Kidney (tissue), 14 donors: ENCODE results near the gene RGS3. TPM values are rescaled to one million over a fixed set of nuclear protein-coding genes. Genes with fewer than 3 reads are reported as not detected.
A peak's percentile ranks its signal among the peaks of the same experiment; 100 is the strongest.

Experiments
- DNase-seq, 5 donors: peaks; one replicate each; pipeline ENCODE4 v3.0.0-alpha.2; 2013 to 2020
- FAIRE-seq: peaks from 2 replicates; lab custom pipeline; 2012; peaks lifted over from hg19 to GRCh38; lab: Jason Lieb, UNC
- H3K27ac ChIP-seq, 2 donors: one replicate each; pipeline ENCODE4 v1.7.0; 2013; ENCODE audit warnings: low read depth in 2 of 2, low read length in 2 of 2, inconsistent platforms in 1 of 2
- H3K27me3 ChIP-seq: one replicate; pipeline ENCODE4 v1.7.1; 2013; ENCODE audit warnings: low read length, inconsistent platforms; ENCODE audit not compliant: control insufficient read depth, insufficient read depth
- H3K36me3 ChIP-seq, 3 donors: one replicate each; pipeline versions ENCODE4 v1.7.0 to v1.7.1; 2013; ENCODE audit warnings: low read length in 3 of 3, control low read depth in 1 of 3, inconsistent platforms in 1 of 3; ENCODE audit not compliant: insufficient read depth in 3 of 3, control insufficient read depth in 2 of 3
- H3K4me1 ChIP-seq, 3 donors: one replicate each; pipeline versions ENCODE4 v1.7.0 to v1.7.1; 2013; ENCODE audit warnings: low read length in 3 of 3, inconsistent platforms in 1 of 3, low read depth in 1 of 3; ENCODE audit not compliant: control insufficient read depth in 2 of 3, insufficient read depth in 2 of 3
- H3K4me3 ChIP-seq, 3 donors: one replicate each; pipeline versions ENCODE4 v1.7.0 to v1.8.1; 2013; ENCODE audit warnings: low read length in 3 of 3, control low read depth in 1 of 3, inconsistent platforms in 1 of 3
- H3K9ac ChIP-seq, 3 donors: one replicate each; pipeline versions ENCODE4 v1.7.0 to v1.7.1; 2013; ENCODE audit warnings: low read length in 3 of 3, control low read depth in 1 of 3, inconsistent platforms in 1 of 3
- H3K9me3 ChIP-seq, 3 donors: one replicate each; pipeline versions ENCODE4 v1.7.0 to v1.7.1; 2013; ENCODE audit warnings: low read length in 3 of 3, control low read depth in 1 of 3, inconsistent platforms in 1 of 3; ENCODE audit not compliant: control insufficient read depth in 2 of 3, insufficient read depth in 1 of 3
- intact Hi-C: fragments of 100-400 bp; cut with DNase I; formaldehyde crosslinking; loops from one replicate; pipeline ENCODE4 v1.11.1; 2022
- polyA plus RNA-seq: library from polyadenylated mRNA; stranded (reverse); fragments of 350-450 nt; fragmentation: Illumina TruSeq; extraction: RNeasy Lipid Tissue Mini Kit (QIAGEN cat#74804); gene quantifications from one replicate; pipeline ENCODE4 v1.2.3, GENCODE V29; 2014; ENCODE audit warnings: low read depth, low replicate concordance; ENCODE audit not compliant: insufficient read depth
- total RNA-seq: library from RNA; stranded (reverse); fragmentation: NEBNext Ultra II Directional; extraction: Animal tissue kit (Norgen Biotek cat#: 25700); gene quantifications from one replicate; pipeline ENCODE4 v1.2.1, GENCODE V29; 2021
- TF ChIP-seq, protein P1 (sequence below): IDR thresholded peaks from 3 replicates; pipeline ENCODE4 v1.5.1; 2012; ENCODE audit warnings: mild to moderate bottlenecking, moderate library complexity, borderline replicate concordance; ENCODE audit not compliant: insufficient read depth; ENCODE audit errors: extremely low read depth
- donor health status: control.
- donor health status: control.
- donor health status: control.
- donor health status: control.
- donor health status: control.
- donor health status: DM: yes; HTN: yes; CAD: no.
- donor health status: Normal renal cell carcinoma (clear cell type).

Gene RGS3
- total and polyA plus RNA-seq, 2 donors from 2014 or later, result 114 to 137 TPM

DNA sequence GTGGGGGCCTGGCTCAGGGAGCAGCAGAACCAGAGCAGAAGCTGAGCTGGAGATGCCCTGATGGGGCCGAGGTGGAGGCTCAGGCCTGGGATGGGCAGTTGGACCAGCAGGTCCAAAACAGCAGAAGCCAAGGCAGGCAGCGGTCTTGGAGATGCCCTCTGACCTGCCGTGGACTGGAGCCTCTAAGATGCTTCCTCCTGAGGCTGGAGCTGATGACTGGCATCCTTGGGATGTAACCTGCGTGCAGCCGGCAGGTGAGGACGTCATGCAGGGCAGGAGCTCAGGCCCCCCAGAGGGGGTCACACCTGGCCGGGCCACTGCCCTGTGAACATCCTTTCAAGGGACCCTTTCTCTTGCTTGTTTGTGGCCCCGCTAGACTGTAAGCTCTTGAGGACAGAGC lies 162.0 kb downstream of the RGS3 start:
- H3K27me3 ChIP-seq, result no peaks in the 10 kb centered on the region
- peaks cover 8 to 16% (median 15%) of the 10 kb centered on the region in 3 donors for H3K4me1 ChIP-seq
- H3K27ac ChIP-seq, result no peak overlapping the region
- DNase-seq, result peak in 1 of 5 donors; percentile 44
- TF ChIP-seq, protein P1, sequence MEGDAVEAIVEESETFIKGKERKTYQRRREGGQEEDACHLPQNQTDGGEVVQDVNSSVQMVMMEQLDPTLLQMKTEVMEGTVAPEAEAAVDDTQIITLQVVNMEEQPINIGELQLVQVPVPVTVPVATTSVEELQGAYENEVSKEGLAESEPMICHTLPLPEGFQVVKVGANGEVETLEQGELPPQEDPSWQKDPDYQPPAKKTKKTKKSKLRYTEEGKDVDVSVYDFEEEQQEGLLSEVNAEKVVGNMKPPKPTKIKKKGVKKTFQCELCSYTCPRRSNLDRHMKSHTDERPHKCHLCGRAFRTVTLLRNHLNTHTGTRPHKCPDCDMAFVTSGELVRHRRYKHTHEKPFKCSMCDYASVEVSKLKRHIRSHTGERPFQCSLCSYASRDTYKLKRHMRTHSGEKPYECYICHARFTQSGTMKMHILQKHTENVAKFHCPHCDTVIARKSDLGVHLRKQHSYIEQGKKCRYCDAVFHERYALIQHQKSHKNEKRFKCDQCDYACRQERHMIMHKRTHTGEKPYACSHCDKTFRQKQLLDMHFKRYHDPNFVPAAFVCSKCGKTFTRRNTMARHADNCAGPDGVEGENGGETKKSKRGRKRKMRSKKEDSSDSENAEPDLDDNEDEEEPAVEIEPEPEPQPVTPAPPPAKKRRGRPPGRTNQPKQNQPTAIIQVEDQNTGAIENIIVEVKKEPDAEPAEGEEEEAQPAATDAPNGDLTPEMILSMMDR, result no peak
- H3K4me3 ChIP-seq, result no peak overlapping the region
- FAIRE-seq, result no peak
- intact Hi-C loops, result no loop called here
- H3K9ac ChIP-seq, result no peak overlapping the region
- H3K36me3 ChIP-seq, result no peaks in the 10 kb centered on the region
- H3K9me3 ChIP-seq, result no peaks in the 10 kb centered on the region

DNA sequence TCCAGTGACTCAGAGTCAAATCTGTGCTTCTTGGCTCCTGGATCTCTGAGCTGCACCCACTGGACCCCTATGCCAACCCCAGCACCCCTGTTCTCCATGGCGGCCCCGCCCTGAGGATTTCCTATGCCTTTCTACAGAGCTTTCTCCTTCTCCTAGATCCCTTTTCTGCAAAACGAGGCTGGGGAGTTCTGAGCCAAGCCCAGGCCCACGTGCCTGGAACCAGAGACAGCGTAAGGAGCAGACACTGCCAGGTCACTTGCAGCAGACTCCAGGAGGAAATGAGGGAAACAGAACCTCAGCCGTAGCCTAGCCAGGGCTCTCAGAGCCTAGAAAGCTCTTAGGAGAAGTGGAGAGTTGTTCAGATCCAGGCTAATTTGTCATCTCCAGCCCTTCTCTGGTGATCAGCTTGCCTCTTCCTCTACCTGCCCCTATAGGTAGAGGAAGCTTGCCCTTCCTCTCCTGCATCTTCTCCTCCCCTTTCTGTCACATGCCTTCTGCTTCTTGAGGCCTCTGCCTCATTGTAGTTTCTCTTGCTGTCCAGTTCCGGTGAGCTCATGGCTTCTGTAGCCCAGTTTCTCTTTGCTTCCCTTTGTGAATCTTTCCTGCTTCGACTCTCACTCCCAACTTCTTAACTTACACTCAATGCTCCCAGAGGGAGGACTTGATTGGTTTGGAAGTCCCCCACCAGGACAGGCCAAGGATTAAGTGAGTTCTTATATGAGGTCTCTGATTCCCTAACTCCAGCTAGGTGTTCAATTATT lies 163.4 kb downstream of the RGS3 start:
- H3K9me3 ChIP-seq, result no peaks in the 10 kb centered on the region
- TF ChIP-seq, protein P1, result no peak
- no peak overlapping the region for H3K9ac ChIP-seq
- no peaks in the 10 kb centered on the region for H3K36me3 ChIP-seq
- no peak overlapping the region for H3K27ac ChIP-seq
- H3K4me3 ChIP-seq, result no peak overlapping the region
- H3K4me1 ChIP-seq, result peaks cover 0 to 3% (median 2%) of the 10 kb centered on the region in 3 donors
- intact Hi-C loops, result no loop called here
- DNase-seq (peak in 1 of 5 donors; percentile 20), FAIRE-seq (no peak)
- H3K27me3 ChIP-seq, result no peaks in the 10 kb centered on the region

DNA sequence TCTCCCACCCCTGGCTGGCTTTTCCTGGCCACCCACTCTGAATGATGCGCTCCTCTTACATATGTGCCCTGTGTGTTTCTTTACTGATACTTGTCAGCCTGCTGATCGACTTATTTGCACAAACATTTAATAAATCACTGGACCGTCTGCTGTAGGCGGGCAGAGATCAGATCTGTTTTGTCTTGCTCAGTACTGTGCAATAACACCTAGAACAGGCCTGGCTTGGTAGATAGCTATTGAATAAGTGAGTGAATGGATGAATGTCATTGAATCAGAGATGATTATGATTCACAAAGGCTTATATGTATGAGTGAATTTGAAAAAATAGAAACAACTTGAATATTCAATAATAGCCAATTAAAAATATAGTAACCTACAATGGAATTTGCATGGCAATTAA lies 165.1 kb downstream of the RGS3 start:
- DNase-seq (no peak), FAIRE-seq (no peak)
- no peak overlapping the region for H3K27ac ChIP-seq
- no peak overlapping the region for H3K4me3 ChIP-seq
- no peaks in the 10 kb centered on the region for H3K27me3 ChIP-seq
- TF ChIP-seq, protein P1, result no peak
- H3K36me3 ChIP-seq, result no peaks in the 10 kb centered on the region
- no peaks in the 10 kb centered on the region for H3K4me1 ChIP-seq
- intact Hi-C loops, result no loop called here
- H3K9me3 ChIP-seq, result no peaks in the 10 kb centered on the region
- no peak overlapping the region for H3K9ac ChIP-seq
